Fibroblast of skin of scalp (primary cell): ENCODE results near the gene ANKRD65.
A peak's percentile ranks its signal among the peaks of the same experiment; 100 is the strongest.

ENCODE experiments used
- DNase-seq: peaks from one replicate; pipeline ENCODE4 v3.0.0-alpha.2; 2013

Gene ANKRD65

DNA sequence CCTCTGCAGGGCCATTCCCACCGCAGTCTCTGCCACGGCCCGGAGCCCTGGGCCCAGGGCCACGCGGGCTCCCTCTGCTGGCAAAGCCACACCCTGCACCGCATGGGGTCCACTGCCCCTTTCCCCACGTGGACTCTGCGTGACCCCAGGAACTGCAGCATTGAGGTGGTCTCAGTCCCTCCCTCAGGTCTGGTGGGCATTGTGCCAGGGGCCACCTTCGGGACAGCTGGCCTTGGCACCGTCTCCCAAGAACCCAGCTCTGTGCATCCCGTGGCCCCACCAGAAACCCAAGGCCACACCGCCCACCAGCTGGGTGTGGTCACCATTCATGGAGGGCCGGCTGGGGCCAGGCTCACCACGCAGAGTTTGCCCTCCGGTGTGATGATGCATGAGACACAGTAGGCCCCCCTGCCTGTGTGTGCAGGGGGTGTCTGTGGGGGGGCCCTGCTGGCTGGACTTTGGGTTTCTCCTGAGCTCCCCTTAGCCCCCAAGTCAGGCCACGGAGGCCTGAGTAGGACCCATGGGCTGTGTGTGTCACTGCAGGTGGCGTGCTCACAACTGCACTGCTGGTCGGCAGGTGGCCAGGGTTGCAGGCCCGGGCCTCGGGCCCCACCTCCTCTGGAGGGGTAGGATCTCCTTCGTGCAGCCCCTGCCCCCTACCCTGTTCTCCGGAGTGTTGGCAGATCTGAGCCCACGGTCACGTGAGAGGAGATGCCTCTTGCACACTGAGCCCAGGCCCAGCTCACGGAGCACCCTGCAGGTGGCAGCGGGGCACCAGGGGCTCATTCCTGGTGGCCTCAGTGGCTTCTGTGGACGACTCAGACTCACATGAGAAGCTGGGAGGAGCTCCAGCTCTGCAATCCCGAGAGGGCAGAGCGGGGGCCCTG is 20.2 kb upstream of the ANKRD65 start:
- DNase-seq, result peak; percentile 39

DNA sequence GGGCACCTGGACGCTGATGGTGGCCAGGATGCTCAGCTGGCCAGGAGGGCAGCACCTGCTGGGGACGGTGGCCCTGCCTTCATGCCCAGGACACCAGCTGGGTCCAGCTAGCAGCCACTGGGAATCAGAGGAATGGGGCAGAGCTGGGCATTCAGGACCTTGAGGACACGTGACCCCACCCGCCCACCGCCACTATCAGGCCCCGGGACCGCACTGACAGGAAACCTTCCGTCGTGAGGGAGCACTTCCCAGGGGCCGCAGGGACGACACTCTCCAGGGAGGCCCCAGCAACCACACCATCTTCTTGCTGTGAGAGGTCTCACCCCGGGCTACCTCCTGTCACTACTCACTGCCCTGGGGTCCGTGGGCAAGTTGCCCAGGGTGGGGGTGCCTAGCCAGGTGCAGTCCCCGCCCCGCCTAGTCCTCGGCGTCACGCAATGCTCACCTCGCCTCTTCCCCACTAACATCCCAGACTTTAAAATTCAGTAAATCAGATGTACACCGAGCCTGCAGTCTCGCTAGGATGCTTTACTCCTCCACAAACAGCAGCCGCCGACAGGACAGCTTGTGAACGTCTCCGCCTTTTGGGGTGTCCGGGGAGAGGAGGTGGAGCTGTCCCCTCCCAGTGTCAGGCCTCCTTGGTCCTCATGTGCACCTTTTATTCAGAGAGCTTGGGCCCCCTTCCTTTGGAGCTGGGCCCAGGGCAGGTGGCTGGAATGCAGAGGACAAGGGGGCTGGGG is 19.4 kb upstream of the ANKRD65 start:
- no peak for DNase-seq

DNA sequence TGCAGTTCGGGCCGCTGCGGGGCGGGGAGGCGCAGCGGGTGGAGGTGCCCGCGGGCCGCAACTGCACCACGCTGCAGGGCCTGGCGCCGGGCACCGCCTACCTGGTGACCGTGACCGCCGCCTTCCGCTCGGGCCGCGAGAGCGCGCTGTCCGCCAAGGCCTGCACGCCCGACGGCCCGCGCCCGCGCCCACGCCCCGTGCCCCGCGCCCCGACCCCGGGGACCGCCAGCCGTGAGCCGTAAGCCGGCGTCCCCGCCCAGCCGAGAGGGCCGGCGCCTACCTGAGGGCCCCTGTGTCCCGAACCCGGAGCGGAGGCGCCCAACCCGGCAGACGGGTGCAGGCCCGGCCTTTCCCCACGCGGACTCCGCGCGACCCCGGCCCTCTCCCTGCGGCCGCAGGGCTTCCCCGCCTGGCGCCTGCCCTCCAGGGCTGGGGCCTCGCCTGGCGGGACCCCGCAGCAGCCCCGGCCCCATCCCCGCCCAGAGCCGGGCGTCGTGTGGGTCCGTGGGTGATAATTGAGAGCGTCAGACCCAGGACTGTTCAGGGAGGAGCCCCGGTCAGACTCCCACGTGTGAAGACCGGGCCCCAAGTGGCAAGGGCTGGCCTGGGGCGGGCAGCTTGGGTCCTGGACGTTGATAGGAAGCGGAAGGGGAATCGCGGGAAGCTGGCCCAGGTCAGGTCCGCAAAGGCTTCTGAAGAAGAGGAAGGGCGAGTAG is 18.6 kb upstream of the ANKRD65 start:
- DNase-seq, result no peak

DNA sequence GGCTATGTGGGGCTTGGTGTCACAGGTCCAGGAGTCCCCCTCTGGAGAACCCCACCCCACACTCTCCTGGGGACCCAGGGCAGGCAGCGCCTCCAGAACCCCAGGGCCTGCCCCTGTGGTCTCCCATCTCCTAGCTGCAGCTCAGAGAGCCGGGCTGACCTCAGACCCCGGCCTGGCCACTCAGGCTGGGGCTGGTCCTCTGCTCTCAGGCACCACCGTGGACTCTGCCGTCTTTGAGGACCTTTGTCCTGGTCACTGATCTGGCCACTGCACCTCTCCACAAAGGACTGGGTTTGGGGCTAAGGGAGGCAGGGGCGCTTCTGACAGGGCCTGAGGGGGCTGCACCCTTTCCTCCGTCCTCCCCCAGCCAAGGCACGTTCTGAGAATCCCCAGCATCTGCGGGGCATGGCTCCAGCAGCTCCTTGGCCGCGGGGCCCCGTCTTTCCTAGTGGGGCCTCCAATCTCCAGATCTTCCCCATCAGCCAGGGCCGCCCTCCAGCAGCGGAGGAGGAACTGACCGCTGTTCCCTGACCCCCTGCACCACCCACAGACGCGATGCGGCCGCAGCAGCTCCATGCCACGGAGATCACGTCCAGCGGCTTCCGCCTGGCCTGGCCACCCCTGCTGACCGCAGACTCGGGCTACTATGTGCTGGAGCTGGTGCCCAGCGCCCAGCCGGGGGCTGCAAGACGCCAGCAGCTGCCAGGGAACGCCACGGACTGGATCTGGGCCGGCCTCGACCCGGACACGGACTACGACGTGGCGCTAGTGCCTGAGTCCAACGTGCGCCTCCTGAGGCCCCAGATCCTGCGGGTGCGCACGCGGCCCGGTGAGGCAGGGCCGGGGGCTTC is 17.7 kb upstream of the ANKRD65 start:
- no peak for DNase-seq

DNA sequence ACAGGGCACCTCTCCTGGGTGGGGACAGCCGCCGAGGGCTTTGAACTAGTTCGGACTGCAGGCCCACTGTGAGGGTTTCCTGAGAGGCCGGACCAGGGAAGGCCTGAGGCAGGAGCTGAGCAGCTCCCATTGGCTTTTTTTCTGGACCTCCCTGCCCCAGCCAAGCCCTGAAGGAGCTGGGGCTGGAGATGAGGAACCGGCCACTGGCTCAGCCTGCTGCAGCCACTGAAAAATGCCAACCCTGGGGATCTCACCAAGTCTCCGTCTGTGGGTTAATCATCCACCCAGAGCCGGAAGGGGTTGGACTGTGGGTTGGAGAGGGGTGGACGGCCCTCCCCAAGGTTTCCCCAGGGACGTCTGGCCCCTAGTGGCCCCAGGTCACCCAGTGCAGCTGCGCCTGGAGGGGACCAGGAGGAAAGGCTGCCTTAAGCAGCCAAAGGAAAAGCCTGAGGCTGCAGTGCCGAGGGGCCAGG is 16.9 kb upstream of the ANKRD65 start:
- DNase-seq, result no peak

DNA sequence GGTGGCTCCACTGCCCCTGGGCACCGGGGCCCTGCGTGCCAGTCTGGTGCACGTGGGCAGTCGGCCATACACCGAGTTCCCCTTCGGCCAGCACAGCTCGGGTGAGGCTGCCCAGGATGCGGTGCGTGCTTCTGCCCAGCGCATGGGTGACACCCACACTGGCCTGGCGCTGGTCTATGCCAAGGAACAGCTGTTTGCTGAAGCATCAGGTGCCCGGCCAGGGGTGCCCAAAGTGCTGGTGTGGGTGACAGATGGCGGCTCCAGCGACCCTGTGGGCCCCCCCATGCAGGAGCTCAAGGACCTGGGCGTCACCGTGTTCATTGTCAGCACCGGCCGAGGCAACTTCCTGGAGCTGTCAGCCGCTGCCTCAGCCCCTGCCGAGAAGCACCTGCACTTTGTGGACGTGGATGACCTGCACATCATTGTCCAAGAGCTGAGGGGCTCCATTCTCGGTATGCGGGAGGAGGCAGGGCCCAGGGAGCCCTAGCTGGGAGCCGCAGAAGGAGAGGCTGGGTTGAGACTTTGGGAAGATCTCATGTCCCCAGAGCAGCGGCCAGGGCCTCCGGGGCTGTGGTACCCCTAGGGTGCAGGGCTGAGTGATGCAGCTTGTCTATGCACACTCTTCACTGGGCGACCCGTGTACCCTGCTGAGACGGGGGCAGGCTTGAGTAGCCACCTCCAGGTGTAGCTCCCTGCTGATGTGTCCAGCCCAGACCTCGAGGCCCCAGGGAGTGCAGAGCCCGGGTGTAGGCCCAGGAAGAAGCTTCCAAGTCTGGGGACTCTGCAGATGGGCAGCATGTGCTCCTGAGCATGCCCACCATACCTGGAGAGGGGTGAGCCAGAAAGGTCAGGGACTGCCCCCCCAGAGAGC is 16.2 kb upstream of the ANKRD65 start:
- no peak for DNase-seq

DNA sequence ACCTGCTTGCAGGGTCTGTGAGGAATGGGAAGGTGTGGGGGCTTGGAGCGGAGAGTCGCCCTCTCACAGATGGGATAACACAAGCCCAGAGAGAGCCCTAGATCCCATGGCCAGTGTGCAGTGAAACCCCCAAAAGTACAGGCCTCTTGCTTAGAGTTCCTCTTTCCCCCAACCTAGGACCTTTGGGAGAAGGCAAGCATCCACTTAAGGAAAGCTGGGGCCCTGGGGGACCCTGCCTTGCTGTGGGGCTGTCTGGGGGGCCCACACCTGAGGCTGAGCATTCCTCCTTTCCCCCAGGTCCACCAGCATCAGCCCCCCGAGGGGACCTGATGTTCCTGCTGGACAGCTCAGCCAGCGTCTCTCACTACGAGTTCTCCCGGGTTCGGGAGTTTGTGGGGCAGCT is 15.6 kb upstream of the ANKRD65 start:
- DNase-seq, result no peak

DNA sequence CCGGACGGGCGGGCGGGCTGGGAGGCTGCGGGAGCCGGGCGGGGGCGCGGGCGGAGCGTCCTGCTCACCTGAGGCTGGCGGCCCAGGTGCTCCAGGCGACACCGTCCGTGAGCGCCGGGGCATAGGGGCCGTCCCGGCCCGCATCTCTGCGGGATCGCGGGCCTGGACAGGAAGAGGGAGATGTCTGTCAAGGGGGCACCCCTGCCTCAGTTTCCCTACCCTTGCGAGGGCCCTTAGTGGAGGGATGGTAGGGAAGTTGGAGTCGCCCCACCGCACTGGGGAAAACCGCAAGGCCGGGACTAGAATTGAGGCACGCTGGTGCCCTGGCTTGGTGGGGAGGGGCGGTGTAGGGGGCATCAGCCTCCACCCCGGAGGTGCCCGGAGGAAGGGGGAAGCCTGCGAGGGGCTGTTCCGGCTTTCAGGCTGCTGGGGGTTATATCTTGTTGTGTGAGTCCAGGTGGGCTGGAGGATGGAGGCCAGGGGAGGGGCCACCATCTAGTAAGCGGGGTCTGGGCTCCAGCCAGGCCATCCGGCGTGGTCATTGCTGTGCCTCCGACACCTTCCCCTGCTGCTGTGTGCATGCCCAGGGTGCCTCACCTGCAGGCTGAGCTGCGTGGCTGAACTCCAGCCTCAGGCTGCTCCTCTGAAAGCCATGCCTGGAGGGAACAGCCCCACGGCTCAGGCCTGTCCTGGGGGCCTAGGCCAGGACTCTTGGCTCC is 15.0 kb upstream of the ANKRD65 start:
- no peak for DNase-seq

DNA sequence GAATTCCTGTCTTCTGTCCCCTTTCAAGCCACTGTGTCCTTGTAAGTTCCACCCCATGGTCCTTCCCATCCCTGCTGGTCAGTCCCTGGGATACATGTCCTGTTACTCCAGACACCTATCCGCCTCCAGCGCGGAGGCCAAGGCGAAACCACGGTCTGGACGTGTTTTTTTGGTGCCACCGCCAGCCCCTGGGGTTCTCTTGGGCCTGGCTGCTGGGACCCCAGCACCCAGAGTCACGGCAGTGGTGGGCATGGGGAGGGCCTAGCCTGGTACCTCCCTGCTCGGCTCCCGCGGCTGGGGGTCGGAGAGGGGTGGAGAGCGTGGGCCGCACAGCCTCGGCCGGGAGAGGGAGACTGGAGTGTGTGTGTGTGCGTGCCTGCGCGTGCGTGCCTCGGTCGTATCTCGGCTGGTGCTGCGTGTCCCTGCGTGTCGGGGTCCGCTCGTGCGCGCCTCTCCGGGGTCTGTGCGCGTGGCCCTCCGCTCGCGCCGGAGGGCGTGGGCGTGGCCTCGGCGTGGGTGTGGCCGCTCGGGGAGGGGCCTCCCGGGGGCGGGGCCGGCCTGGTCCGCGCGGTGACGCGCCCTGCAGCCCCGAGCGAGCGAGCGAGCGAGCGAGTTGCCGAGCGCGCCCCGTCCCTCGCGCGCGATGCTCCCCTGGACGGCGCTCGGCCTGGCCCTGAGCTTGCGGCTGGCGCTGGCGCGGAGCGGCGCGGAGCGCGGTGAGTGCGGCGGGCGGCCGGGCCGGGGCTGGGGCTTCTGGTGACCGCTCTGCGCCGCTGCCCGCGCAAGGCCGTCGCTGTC is 14.2 kb upstream of the ANKRD65 start, which contains the start of gene VWA1:
Gene VWA1 (plus strand): TSS at position 585 of the 798 bp plus-strand sequence. CDS start 59 bp downstream, at position 644.
- peak; percentile 70 for DNase-seq

DNA sequence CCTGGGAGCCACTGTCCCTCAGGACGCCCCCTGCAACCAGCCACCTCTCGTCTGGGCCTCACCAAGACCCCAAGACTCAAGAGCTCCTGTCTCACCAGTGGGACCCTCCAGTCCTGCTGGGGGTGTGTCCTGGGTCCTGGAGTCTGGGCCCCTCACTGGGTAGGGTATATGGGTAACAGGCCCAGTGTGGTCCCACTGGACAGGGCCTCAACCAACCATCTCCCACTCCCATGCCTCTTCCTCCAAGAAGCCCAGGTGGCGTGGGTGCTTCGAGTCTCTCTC is 13.7 kb upstream of the ANKRD65 start:
- DNase-seq, result no peak

DNA sequence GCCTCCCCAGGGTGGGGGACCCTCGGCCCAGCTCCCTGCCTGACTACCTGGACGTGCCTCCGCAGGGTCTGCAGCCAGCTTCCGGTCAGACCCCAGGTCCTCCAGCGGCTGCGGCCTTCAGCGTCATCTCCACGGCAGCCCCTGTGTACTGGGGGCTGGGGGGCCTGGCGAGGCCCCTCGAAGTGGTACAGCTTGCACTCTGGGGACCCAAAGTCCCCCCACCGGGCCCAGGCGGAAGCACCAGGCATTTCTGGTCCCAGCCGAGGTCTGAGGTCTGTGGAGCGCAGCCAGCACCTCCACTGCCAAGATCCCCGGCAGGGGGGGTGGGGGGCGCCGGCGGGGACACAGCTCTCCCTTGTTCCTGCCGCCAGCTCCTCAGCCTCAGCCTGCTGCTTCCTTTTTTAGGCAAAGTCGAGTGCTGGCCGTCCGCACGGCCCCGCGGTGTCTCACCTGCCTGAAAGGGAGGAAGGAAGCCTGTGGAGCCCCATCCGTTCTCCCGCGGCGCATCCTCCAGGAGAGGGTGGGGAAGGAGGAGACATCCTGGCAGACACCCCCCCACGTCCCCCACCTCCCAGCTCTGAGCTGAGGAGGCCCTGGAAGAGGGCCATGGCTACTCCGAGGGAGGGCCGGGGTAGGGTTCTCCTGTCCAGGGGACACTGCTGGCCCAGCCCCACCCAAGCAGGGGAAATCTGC is 13.2 kb upstream of the ANKRD65 start:
- DNase-seq, result peak; percentile 46

DNA sequence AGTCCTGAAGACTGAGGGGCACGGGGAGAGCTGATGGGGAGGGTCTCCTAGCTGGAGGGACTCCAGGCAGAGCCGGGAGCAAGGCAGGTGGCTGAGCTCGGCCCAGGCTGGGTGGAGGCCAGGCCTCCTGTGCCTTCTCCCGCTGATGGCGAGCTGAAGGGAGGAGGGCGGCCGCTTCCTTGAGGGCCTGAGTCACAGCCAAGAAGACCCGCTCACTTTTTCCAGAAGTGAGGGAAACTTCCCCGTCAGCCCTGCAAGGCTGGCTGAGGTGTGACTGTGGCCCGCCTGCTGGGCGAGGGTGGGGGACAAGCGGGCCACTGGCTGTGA is 12.7 kb upstream of the ANKRD65 start:
- peak; percentile 63 for DNase-seq

DNA sequence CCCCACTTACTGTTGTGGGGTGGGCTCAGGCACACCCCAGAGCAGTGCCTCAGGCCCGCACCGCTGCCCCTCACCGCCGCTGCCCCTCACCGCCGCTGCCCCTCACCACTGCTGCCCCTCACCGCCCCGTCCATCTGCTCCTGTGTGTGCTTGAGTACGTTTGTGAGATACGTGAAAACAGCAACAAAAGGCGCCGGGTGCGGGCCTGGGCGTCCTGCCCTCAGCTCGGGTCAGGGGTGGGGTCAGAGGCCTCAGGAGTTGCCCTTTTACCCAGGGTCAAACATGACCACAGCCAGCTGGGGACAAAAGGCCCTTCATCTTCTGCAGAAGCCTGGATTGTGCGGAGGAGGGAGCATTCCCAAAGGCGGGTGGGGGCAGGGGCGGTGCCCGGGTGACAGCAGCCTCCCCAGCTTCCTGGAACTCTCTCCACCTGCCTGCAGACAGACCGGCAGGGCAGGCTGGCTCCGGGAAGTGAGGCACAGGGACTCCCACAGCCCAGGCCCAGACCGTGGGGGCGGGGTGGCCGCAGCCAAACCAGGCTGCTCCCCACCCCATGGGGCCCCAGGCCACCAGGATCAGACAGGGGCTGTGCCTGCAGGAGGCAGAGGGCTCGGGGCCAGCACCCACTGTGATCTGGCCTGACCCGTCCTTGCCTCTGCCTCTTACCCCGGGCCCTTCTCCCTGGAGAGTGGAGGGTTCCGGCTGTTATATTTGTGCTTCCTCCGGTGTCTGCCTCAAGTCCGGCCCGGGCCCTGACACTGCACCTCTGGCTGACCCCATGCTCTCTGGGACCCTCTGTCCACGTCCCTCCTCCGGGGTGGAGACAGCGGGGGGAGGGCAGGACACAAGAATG is 12.1 kb upstream of the ANKRD65 start:
- no peak for DNase-seq

DNA sequence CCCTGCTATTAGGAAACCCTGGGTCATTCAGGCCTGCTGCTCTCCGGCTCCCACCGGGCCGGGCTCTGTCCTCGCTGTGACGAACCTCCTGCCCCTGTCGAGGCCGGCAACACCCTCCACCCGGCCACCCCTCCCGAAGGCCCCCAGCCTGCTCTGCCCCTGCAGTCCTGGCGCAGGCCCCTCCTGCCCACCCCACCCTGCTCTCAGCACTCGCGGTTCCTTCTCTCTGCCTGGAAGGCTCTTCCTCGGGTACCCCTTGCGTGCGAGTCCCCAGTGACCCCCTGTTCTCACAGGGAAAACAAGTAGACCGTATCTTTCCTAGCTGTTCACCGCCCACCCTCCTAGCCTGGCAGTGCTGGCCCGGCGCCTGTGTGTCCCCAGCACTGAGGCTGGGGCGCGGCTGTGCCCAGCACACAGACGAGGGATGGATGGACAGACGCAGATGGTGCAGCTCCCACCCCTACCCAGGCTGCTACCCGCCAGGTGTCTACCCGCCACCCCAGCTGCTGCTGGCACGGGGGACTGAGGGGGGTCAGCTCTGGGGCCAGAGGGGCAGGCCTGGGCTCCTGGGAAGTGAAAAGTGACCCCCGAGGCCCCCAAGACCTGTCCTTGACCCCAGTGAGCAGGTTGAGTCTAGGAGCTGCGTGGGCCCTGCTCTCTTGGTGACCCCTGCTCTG is 11.3 kb upstream of the ANKRD65 start:
- no peak for DNase-seq

DNA sequence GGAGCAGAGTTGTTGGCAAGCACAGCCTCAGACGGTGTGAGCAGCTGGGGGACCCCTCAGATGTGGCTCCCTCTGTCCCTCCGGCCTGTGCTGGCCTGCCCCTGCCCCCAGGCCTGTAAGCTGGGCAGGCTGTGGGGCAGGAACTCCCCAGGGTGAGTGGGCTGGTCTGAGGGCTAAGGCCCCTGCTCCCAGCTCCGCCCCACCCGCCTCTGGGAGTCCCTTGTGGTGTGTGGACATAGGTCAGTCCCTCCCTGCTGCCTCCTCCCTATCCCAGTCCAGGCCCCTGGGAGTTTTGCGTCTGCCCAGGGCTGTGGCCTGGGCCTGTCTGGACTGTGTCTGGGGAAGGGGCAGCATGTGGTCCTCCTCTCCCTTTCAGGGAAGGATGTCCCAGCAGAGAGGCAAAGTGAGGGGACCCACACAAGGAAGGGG is 10.8 kb upstream of the ANKRD65 start:
- peak; percentile 22 for DNase-seq

DNA sequence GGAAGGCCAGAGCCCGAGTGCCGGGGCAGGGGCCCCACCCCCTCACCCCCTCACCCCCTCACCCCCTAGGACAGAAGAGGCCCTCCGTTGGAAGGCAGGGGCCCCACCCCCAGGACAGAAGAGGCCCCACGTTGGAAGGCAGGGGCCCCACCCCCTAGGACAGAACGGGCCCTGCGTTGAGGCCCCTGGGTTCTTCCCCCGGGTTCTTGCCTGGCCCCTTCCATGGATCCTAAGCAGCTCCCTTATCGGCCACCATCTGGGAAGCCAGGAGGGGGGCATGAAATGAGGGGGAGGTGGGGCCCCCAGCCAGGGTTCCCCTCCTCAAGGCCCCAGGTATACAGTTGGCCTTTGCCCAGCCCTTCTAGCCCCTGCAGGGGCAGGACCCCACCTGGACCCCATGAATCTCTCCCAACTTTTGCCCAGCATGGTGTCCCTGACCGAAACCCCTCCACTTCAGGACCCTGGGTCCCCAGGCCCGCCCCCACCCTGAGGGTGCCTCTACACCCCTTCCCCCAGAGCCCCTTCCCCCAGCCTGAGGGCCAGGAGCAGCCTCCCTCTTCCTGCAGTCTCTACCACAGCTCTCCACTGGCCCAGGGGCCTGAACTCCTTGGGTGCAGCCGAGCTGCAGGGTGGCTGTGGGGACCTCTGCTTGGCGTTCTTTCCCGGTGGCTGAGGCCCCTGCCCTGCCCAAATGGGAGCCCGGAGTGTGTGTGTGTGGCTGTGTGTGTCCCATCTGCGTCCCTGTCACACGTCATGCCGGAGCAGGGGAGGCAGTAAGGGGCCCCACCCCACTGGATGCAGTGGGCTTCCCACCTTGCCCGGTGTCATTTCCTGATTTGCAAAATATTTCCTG is 10.1 kb upstream of the ANKRD65 start:
- DNase-seq, result no peak
